ENCODE results near the gene BAZ1A. TPM values are rescaled to one million over a fixed set of nuclear protein-coding genes. Genes with fewer than 3 reads are reported as not detected.
A peak's percentile ranks its signal among the peaks of the same experiment; 100 is the strongest.

BAZ1A gene
- total and polyA plus RNA-seq, 4 experiments from 2014 or later: 5.6 to 56.4 (median 35.3) TPM

- intact Hi-C loops (cut with micrococcal nuclease): no loop called here
- no peaks in the 10 kb centered on the region for H3K27me3 ChIP-seq (ENCODE audit: insufficient read depth, low read length)
- H3K4me3 ChIP-seq (ENCODE audit: low read length in 2 of 2): no peak overlapping the region
- H3K9me3 ChIP-seq (ENCODE audit: control insufficient read depth in 1 of 2, low read length in 2 of 2): no peaks in the 10 kb centered on the region
- H3K9me3 Mint-ChIP-seq: no peaks in the 10 kb centered on the region
- no peak overlapping the region for H3K27ac ChIP-seq (ENCODE audit: low read depth, low read length)
- H3K36me3 Mint-ChIP-seq: peaks cover 47 to 55% of the 10 kb centered on the region in 2 donors
- ChIA-PET POLR2A (ENCODE audit: partially characterized antibody) (no interaction called here), CTCF (ENCODE audit: partially characterized antibody) (interaction anchor here (0.7 to 1.7 kb wide), 6 partner anchors 8 to 637 kb away, joined by 3 to 5 read pairs (median 4); no protein-coding TSS in a partner anchor)
- H3K4me1 Mint-ChIP-seq: peaks cover 0 to 9% (median 6%) of the 10 kb centered on the region in 4 donors
- no peaks in the 10 kb centered on the region for H3K4me1 ChIP-seq (ENCODE audit: insufficient read depth, low read length)
- no peak overlapping the region for H3K4me3 Mint-ChIP-seq
- no peak overlapping the region for H3K27ac Mint-ChIP-seq
- no peaks in the 10 kb centered on the region for H3K27me3 Mint-ChIP-seq
- H3K36me3 ChIP-seq (ENCODE audit: insufficient read depth, low read length): peaks cover 28% of the 10 kb centered on the region
- DNase-seq: no peak
Observed at GRCh38 chr14:34785223-34786006, 89.7 kb downstream of the BAZ1A start.

GRCh38 chr14:34782031-34782430 lies 93.1 kb downstream of the BAZ1A start:
- peaks cover 51 to 64% of the 10 kb centered on the region in 2 donors for H3K36me3 Mint-ChIP-seq
- Histone ChIP-seq H3K9me3 (ENCODE audit: control insufficient read depth in 1 of 2, low read length in 2 of 2) (no peaks in the 10 kb centered on the region), H3K4me1 (ENCODE audit: insufficient read depth, low read length) (no peaks in the 10 kb centered on the region), H3K4me3 (ENCODE audit: low read length in 2 of 2) (no peak overlapping the region), H3K36me3 (ENCODE audit: insufficient read depth, low read length) (peaks cover 39% of the 10 kb centered on the region), H3K27me3 (ENCODE audit: insufficient read depth, low read length) (no peaks in the 10 kb centered on the region), H3K27ac (ENCODE audit: low read depth, low read length) (no peak overlapping the region)
- no peak overlapping the region for H3K4me3 Mint-ChIP-seq
- CTCF ChIA-PET (ENCODE audit: partially characterized antibody): no interaction called here
- POLR2A ChIA-PET (ENCODE audit: partially characterized antibody): no interaction called here
- no peak for DNase-seq
- peak overlapping the region in 2 of 7 donors; percentile 25 to 32 for H3K27ac Mint-ChIP-seq
- H3K27me3 Mint-ChIP-seq: no peaks in the 10 kb centered on the region
- H3K4me1 Mint-ChIP-seq: peaks cover 0 to 12% (median 7%) of the 10 kb centered on the region in 4 donors
- intact Hi-C loops (cut with micrococcal nuclease): no loop called here
- H3K9me3 Mint-ChIP-seq: no peaks in the 10 kb centered on the region

- Mint-ChIP-seq H3K27ac (peak overlapping the region in 4 of 7 donors; percentile 52 to 68 (median 56)), H3K27me3 (no peaks in the 10 kb centered on the region), H3K4me1 (peaks cover 0 to 10% (median 7%) of the 10 kb centered on the region in 4 donors), H3K36me3 (peaks cover 54 to 68% of the 10 kb centered on the region in 2 donors), H3K4me3 (no peak overlapping the region), H3K9me3 (no peaks in the 10 kb centered on the region)
- Histone ChIP-seq H3K9me3 (ENCODE audit: control insufficient read depth in 1 of 2, low read length in 2 of 2) (no peaks in the 10 kb centered on the region), H3K4me3 (ENCODE audit: low read length in 2 of 2) (no peak overlapping the region), H3K27ac (ENCODE audit: low read depth, low read length) (no peak overlapping the region), H3K4me1 (ENCODE audit: insufficient read depth, low read length) (no peaks in the 10 kb centered on the region), H3K36me3 (ENCODE audit: insufficient read depth, low read length) (peaks cover 38% of the 10 kb centered on the region), H3K27me3 (ENCODE audit: insufficient read depth, low read length) (no peaks in the 10 kb centered on the region)
- ChIA-PET POLR2A (ENCODE audit: partially characterized antibody) (no interaction called here), CTCF (ENCODE audit: partially characterized antibody) (no interaction called here)
- intact Hi-C loops (cut with micrococcal nuclease): no loop called here
- DNase-seq: no peak
Observed at GRCh38 chr14:34781242-34781641, 93.9 kb downstream of the BAZ1A start.

GRCh38 chr14:34780646-34781045 lies 94.5 kb downstream of the BAZ1A start:
- Mint-ChIP-seq H3K9me3 (no peaks in the 10 kb centered on the region), H3K27me3 (no peaks in the 10 kb centered on the region), H3K4me3 (no peak overlapping the region), H3K4me1 (peaks cover 0 to 10% (median 7%) of the 10 kb centered on the region in 4 donors), H3K27ac (peak overlapping the region in 6 of 7 donors; percentile 15 to 92 (median 56)), H3K36me3 (peaks cover 56 to 70% of the 10 kb centered on the region in 2 donors)
- H3K4me1 ChIP-seq (ENCODE audit: insufficient read depth, low read length): no peaks in the 10 kb centered on the region
- no peaks in the 10 kb centered on the region for H3K9me3 ChIP-seq (ENCODE audit: control insufficient read depth in 1 of 2, low read length in 2 of 2)
- peaks cover 42% of the 10 kb centered on the region for H3K36me3 ChIP-seq (ENCODE audit: insufficient read depth, low read length)
- CTCF ChIA-PET (ENCODE audit: partially characterized antibody): no interaction called here
- H3K4me3 ChIP-seq (ENCODE audit: low read length in 2 of 2): no peak overlapping the region
- intact Hi-C loops (cut with micrococcal nuclease): no loop called here
- POLR2A ChIA-PET (ENCODE audit: partially characterized antibody): no interaction called here
- no peak overlapping the region for H3K27ac ChIP-seq (ENCODE audit: low read depth, low read length)
- no peaks in the 10 kb centered on the region for H3K27me3 ChIP-seq (ENCODE audit: insufficient read depth, low read length)
- no peak for DNase-seq

GRCh38 chr14:34778744-34779143 lies 96.4 kb downstream of the BAZ1A start:
- CTCF ChIA-PET (ENCODE audit: partially characterized antibody): interaction anchor here (0.9 kb wide), 1 partner anchor 106 kb away, joined by 4 read pairs; no protein-coding TSS in a partner anchor
- no peak overlapping the region for H3K4me3 ChIP-seq (ENCODE audit: low read length in 2 of 2)
- no peak overlapping the region for H3K27ac Mint-ChIP-seq
- peaks cover 0 to 11% (median 7%) of the 10 kb centered on the region in 4 donors for H3K4me1 Mint-ChIP-seq
- no peak for DNase-seq
- intact Hi-C loops (cut with micrococcal nuclease): no loop called here
- no peaks in the 10 kb centered on the region for H3K9me3 Mint-ChIP-seq
- no peak overlapping the region for H3K27ac ChIP-seq (ENCODE audit: low read depth, low read length)
- H3K9me3 ChIP-seq (ENCODE audit: control insufficient read depth in 1 of 2, low read length in 2 of 2): no peaks in the 10 kb centered on the region
- peaks cover 51% of the 10 kb centered on the region for H3K36me3 ChIP-seq (ENCODE audit: insufficient read depth, low read length)
- no peaks in the 10 kb centered on the region for H3K27me3 ChIP-seq (ENCODE audit: insufficient read depth, low read length)
- H3K4me1 ChIP-seq (ENCODE audit: insufficient read depth, low read length): no peaks in the 10 kb centered on the region
- POLR2A ChIA-PET (ENCODE audit: partially characterized antibody): no interaction called here
- no peaks in the 10 kb centered on the region for H3K27me3 Mint-ChIP-seq
- H3K36me3 Mint-ChIP-seq: peaks cover 60 to 75% of the 10 kb centered on the region in 2 donors
- no peak overlapping the region for H3K4me3 Mint-ChIP-seq

- peaks cover 48 to 64% of the 10 kb centered on the region in 2 donors for H3K36me3 Mint-ChIP-seq
- no peaks in the 10 kb centered on the region for H3K9me3 ChIP-seq (ENCODE audit: control insufficient read depth in 1 of 2, low read length in 2 of 2)
- ChIA-PET POLR2A (ENCODE audit: partially characterized antibody) (no interaction called here), CTCF (ENCODE audit: partially characterized antibody) (interaction anchor here (1.0 to 1.2 kb wide), 2 partner anchors 9 to 11 kb away, joined by 3 read pairs; no protein-coding TSS in a partner anchor)
- peak overlapping the region in 1 of 7 donors; percentile 35 for H3K27ac Mint-ChIP-seq
- H3K36me3 ChIP-seq (ENCODE audit: insufficient read depth, low read length): peaks cover 41% of the 10 kb centered on the region
- no peaks in the 10 kb centered on the region for H3K27me3 ChIP-seq (ENCODE audit: insufficient read depth, low read length)
- no peak overlapping the region for H3K4me3 ChIP-seq (ENCODE audit: low read length in 2 of 2)
- H3K9me3 Mint-ChIP-seq: no peaks in the 10 kb centered on the region
- H3K4me1 ChIP-seq (ENCODE audit: insufficient read depth, low read length): no peaks in the 10 kb centered on the region
- DNase-seq: no peak
- peaks cover 0 to 11% (median 8%) of the 10 kb centered on the region in 4 donors for H3K4me1 Mint-ChIP-seq
- H3K4me3 Mint-ChIP-seq: no peak overlapping the region
- no peaks in the 10 kb centered on the region for H3K27me3 Mint-ChIP-seq
- intact Hi-C loops (cut with micrococcal nuclease): no loop called here
- no peak overlapping the region for H3K27ac ChIP-seq (ENCODE audit: low read depth, low read length)
Observed at GRCh38 chr14:34776611-34777010, 98.5 kb downstream of the BAZ1A start.

GRCh38 chr14:34775922-34776321 lies 99.2 kb downstream of the BAZ1A start:
- H3K27ac Mint-ChIP-seq: peak overlapping the region in 1 of 7 donors; percentile 59
- POLR2A ChIA-PET (ENCODE audit: partially characterized antibody): no interaction called here
- peaks cover 50 to 62% of the 10 kb centered on the region in 2 donors for H3K36me3 Mint-ChIP-seq

More at GRCh38 chr14:34775922-34776321, 99.2 kb downstream of the BAZ1A start:
- Mint-ChIP-seq H3K4me3 (no peak overlapping the region), H3K27me3 (no peaks in the 10 kb centered on the region), H3K4me1 (peaks cover 0 to 10% (median 8%) of the 10 kb centered on the region in 4 donors), H3K9me3 (no peaks in the 10 kb centered on the region)
- no peaks in the 10 kb centered on the region for H3K4me1 ChIP-seq (ENCODE audit: insufficient read depth, low read length)
- no peak overlapping the region for H3K27ac ChIP-seq (ENCODE audit: low read depth, low read length)
- peaks cover 43% of the 10 kb centered on the region for H3K36me3 ChIP-seq (ENCODE audit: insufficient read depth, low read length)
- H3K9me3 ChIP-seq (ENCODE audit: control insufficient read depth in 1 of 2, low read length in 2 of 2): no peaks in the 10 kb centered on the region
- intact Hi-C loops (cut with micrococcal nuclease): no loop called here
- no peak overlapping the region for H3K4me3 ChIP-seq (ENCODE audit: low read length in 2 of 2)
- H3K27me3 ChIP-seq (ENCODE audit: insufficient read depth, low read length): no peaks in the 10 kb centered on the region
- CTCF ChIA-PET (ENCODE audit: partially characterized antibody): interaction anchor here (1.0 kb wide), 1 partner anchor 53 kb away, joined by 5 read pairs; no protein-coding TSS in a partner anchor
- no peak for DNase-seq

All from CD4-positive, alpha-beta memory T cell (primary cell).